ENCODE results near the gene GALNTL6.
"Not testable (repeated sequence)": the region's sequence is repeated elsewhere in the genome, so short reads cannot be mapped to it uniquely, and the experiment has no call there.

Gene GALNTL6

DNA sequence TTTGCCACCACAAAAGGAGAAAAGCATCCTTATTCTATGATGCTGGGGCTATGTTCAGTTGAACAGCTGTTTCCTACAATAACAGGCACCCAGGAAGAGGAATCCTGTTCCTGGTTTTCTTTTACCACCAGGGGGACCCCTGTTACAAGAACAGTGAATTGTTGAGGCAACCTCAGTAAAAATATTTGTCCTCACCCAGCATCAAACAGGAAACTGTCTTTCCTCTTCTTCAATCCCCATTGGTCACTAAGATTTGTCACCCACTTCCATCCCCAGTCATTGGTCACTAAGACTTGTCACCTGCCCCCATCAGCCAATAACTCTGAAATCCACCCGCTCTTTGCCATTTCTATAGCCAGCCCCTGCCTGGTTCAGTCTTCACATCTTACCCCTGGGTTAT is 1211.9 kb downstream of the GALNTL6 start:
- Histone ChIP-seq H3K4me1 (ENCODE audit: insufficient read depth, insufficient read length) (no peaks in the 10 kb centered on the region), H3K9ac (ENCODE audit: insufficient read length, low read depth) (no peak overlapping the region), H3K36me3 (ENCODE audit: insufficient read depth, insufficient read length, low read length) (no peaks in the 10 kb centered on the region), H3K27me3 (ENCODE audit: insufficient read depth, insufficient read length) (no peaks in the 10 kb centered on the region), H3K9me3 (ENCODE audit: insufficient read depth, low read length) (no peaks in the 10 kb centered on the region), H3K4me3 (ENCODE audit: insufficient read length, low read depth) (no peak overlapping the region)
- peak; percentile 51 for DNase-seq (ENCODE audit: low read depth, low spot score)
- no peak for TF ChIP-seq SUZ12 (IDR thresholded peaks at IDR 0.05; ENCODE audit: extremely low read depth, insufficient read depth, insufficient read length)
- TF ChIP-seq YY1 (IDR thresholded peaks at IDR 0.05; ENCODE audit: insufficient read depth, insufficient read length) = no peak
- no peak for TF ChIP-seq ZNF274 (IDR thresholded peaks at IDR 0.05; ENCODE audit: low read depth, low read length)

- no peaks in the 10 kb centered on the region for H3K36me3 ChIP-seq (ENCODE audit: insufficient read depth, insufficient read length, low read length)
- DNase-seq (ENCODE audit: low read depth, low spot score) = no peak
- no peak overlapping the region for H3K9ac ChIP-seq (ENCODE audit: insufficient read length, low read depth)
- no peaks in the 10 kb centered on the region for H3K9me3 ChIP-seq (ENCODE audit: insufficient read depth, low read length)
- H3K27me3 ChIP-seq (ENCODE audit: insufficient read depth, insufficient read length) = no peaks in the 10 kb centered on the region
- no peak for TF ChIP-seq YY1 (IDR thresholded peaks at IDR 0.05; ENCODE audit: insufficient read depth, insufficient read length)
- no peak for TF ChIP-seq SUZ12 (IDR thresholded peaks at IDR 0.05; ENCODE audit: extremely low read depth, insufficient read depth, insufficient read length)
- TF ChIP-seq ZNF274 (IDR thresholded peaks at IDR 0.05; ENCODE audit: low read depth, low read length) = no peak
- H3K4me3 ChIP-seq (ENCODE audit: insufficient read length, low read depth) = no peak overlapping the region
- no peaks in the 10 kb centered on the region for H3K4me1 ChIP-seq (ENCODE audit: insufficient read depth, insufficient read length)
These were observed 1224.0 kb downstream of the GALNTL6 start for GRCh38 chr4:173037242-173037641.

DNA sequence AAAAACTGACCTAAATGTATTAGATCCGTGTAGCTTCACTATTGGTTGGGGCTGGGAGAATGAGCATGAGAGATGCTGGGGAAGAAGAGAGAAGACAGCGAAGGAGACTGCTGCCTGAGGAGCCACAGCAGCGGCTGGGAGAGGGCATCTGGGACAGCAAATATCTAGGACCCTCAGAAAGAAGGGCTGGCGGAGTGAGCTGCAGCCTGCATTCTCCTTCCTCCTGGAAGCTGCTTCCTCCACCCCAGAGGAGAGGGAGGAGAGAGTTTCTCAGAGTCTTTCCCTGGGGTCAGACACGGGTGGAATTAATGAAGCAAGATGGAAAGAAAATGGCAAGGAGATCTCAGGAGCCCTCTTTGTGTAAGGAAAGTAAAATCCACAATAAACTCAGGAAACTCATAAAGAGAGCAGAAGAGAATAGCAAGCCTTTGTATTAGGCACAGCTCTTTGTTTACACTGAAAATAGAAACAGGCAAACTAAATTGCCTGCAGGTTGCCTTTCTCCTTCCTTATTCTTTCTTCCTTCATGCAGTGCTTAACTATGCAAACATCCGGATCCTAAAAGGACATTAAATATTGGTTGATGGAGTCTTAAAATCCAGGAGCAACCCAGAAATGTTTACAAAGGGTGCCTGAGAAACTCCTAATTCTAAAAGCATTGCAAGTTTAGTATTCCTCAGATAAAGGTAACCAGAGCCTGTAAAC is 1225.1 kb downstream of the GALNTL6 start:
- no peaks in the 10 kb centered on the region for H3K9me3 ChIP-seq (ENCODE audit: insufficient read depth, low read length)
- H3K4me3 ChIP-seq (ENCODE audit: insufficient read length, low read depth) = no peak overlapping the region
- H3K4me1 ChIP-seq (ENCODE audit: insufficient read depth, insufficient read length) = no peaks in the 10 kb centered on the region
- no peak for DNase-seq (ENCODE audit: low read depth, low spot score)
- H3K36me3 ChIP-seq (ENCODE audit: insufficient read depth, insufficient read length, low read length) = no peaks in the 10 kb centered on the region
- no peaks in the 10 kb centered on the region for H3K27me3 ChIP-seq (ENCODE audit: insufficient read depth, insufficient read length)
- H3K9ac ChIP-seq (ENCODE audit: insufficient read length, low read depth) = peak overlapping the region; percentile 50
- TF ChIP-seq YY1 (IDR thresholded peaks at IDR 0.05; ENCODE audit: insufficient read depth, insufficient read length) (no peak), ZNF274 (IDR thresholded peaks at IDR 0.05; ENCODE audit: low read depth, low read length) (no peak), SUZ12 (IDR thresholded peaks at IDR 0.05; ENCODE audit: extremely low read depth, insufficient read depth, insufficient read length) (no peak)

- no peaks in the 10 kb centered on the region for H3K36me3 ChIP-seq (ENCODE audit: insufficient read depth, insufficient read length, low read length)
- H3K4me1 ChIP-seq (ENCODE audit: insufficient read depth, insufficient read length) = no peaks in the 10 kb centered on the region
- no peaks in the 10 kb centered on the region for H3K9me3 ChIP-seq (ENCODE audit: insufficient read depth, low read length)
- DNase-seq (ENCODE audit: low read depth, low spot score) = no peak
- H3K9ac ChIP-seq (ENCODE audit: insufficient read length, low read depth) = no peak overlapping the region
- TF ChIP-seq ZNF274 (IDR thresholded peaks at IDR 0.05; ENCODE audit: low read depth, low read length) (no peak), SUZ12 (IDR thresholded peaks at IDR 0.05; ENCODE audit: extremely low read depth, insufficient read depth, insufficient read length) (no peak), YY1 (IDR thresholded peaks at IDR 0.05; ENCODE audit: insufficient read depth, insufficient read length) (no peak)
- H3K27me3 ChIP-seq (ENCODE audit: insufficient read depth, insufficient read length) = no peaks in the 10 kb centered on the region
- H3K4me3 ChIP-seq (ENCODE audit: insufficient read length, low read depth) = no peak overlapping the region
These were observed 1226.7 kb downstream of the GALNTL6 start for GRCh38 chr4:173039617-173040577.

DNA sequence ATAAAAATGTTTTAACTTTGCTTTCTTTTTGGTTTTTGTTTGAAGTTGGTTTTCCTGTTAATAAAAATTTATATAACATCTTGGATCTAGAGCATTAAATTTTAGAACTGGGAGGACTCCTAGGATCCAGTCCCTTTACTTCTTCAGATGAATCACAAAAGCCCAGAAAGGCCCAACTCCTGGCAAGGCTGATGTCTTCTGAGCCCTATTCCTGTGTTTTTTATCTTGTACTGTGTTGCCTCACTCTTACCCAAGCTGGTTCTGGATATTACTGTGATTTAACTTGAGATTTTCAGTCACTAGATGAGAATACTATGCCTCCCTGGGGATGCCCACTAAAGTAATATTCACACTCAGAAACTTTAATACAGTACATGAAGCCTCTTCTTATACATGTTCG is 1228.3 kb downstream of the GALNTL6 start:
- TF ChIP-seq SUZ12 (IDR thresholded peaks at IDR 0.05; ENCODE audit: extremely low read depth, insufficient read depth, insufficient read length) (no peak), YY1 (IDR thresholded peaks at IDR 0.05; ENCODE audit: insufficient read depth, insufficient read length) (no peak), ZNF274 (IDR thresholded peaks at IDR 0.05; ENCODE audit: low read depth, low read length) (no peak)
- Histone ChIP-seq H3K9ac (ENCODE audit: insufficient read length, low read depth) (no peak overlapping the region), H3K36me3 (ENCODE audit: insufficient read depth, insufficient read length, low read length) (no peaks in the 10 kb centered on the region), H3K4me1 (ENCODE audit: insufficient read depth, insufficient read length) (no peaks in the 10 kb centered on the region), H3K9me3 (ENCODE audit: insufficient read depth, low read length) (no peaks in the 10 kb centered on the region), H3K27me3 (ENCODE audit: insufficient read depth, insufficient read length) (no peaks in the 10 kb centered on the region), H3K4me3 (ENCODE audit: insufficient read length, low read depth) (no peak overlapping the region)
- DNase-seq (ENCODE audit: low read depth, low spot score) = no peak

DNA sequence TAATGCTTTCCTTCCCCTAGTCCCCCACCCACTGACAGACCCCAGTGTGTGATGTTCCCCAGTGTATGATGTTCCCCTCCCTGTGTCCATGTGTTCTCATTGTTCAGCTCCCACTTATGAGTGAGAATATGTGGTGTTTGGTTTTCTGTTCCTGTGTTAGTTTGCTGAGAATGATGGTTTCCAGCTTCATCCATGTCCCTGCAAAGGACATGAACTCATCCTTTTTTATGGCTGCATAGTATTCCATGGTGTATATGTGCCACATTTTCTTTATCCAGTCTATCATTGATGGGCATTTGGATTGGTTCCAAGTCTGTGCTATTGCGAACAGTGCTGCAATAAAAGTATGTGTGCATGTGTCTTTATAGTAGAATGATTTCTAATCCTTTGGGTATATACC is 1228.9 kb downstream of the GALNTL6 start:
- not testable (repeated sequence) for H3K4me1 ChIP-seq (ENCODE audit: insufficient read depth, insufficient read length); H3K9me3 ChIP-seq (ENCODE audit: insufficient read depth, low read length); DNase-seq (ENCODE audit: low read depth, low spot score); H3K4me3 ChIP-seq (ENCODE audit: insufficient read length, low read depth); H3K36me3 ChIP-seq (ENCODE audit: insufficient read depth, insufficient read length, low read length); H3K9ac ChIP-seq (ENCODE audit: insufficient read length, low read depth); H3K27me3 ChIP-seq (ENCODE audit: insufficient read depth, insufficient read length)

DNA sequence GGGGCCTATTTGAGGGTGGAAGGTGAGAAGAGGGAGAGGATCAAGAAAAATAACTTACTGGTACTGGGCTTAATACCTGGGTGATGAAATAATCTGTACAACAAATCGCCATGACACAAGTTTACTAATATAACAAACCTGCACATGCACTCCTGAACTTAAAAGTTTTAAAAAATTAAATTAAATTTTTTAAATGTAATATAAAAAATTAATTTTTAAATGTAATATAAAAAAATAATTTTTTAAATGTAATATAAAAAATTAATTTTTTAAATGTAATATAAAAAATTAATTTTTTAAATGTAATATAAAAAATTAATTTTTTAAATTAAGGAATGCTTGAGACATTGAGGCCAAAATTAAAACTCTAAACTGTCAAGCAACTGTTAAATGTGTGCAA is 1231.1 kb downstream of the GALNTL6 start:
- Histone ChIP-seq H3K9me3 (ENCODE audit: insufficient read depth, low read length) (no peaks in the 10 kb centered on the region), H3K27me3 (ENCODE audit: insufficient read depth, insufficient read length) (no peaks in the 10 kb centered on the region), H3K36me3 (ENCODE audit: insufficient read depth, insufficient read length, low read length) (no peaks in the 10 kb centered on the region), H3K4me1 (ENCODE audit: insufficient read depth, insufficient read length) (no peaks in the 10 kb centered on the region), H3K4me3 (ENCODE audit: insufficient read length, low read depth) (no peak overlapping the region), H3K9ac (ENCODE audit: insufficient read length, low read depth) (no peak overlapping the region)
- no peak for DNase-seq (ENCODE audit: low read depth, low spot score)
- TF ChIP-seq YY1 (IDR thresholded peaks at IDR 0.05; ENCODE audit: insufficient read depth, insufficient read length) (no peak), ZNF274 (IDR thresholded peaks at IDR 0.05; ENCODE audit: low read depth, low read length) (no peak), SUZ12 (IDR thresholded peaks at IDR 0.05; ENCODE audit: extremely low read depth, insufficient read depth, insufficient read length) (no peak)
